K562 (cell line): ENCODE results near the gene ARHGAP26. TPM values are rescaled to one million over a fixed set of nuclear protein-coding genes. Genes with fewer than 3 reads are reported as not detected.

Experiments used
- ATAC-seq: fragments of 200-7000 bp; cut with Tn5 transposase; 3 replicates; pipeline ENCODE4 v1.9.1; 2020; ENCODE audit warnings: moderate library complexity
- BruUV-seq: library from RNA; stranded (reverse); fragments of 400-500 nt; replicated peaks from 2 replicates; lab custom pipeline; 2021; lab: Mats Ljungman, UMichigan
- CTCF ChIA-PET: fragments of 300-600 bp; formaldehyde crosslinking; extraction: SDS; loops from one replicate; lab custom pipeline; 2021; ENCODE audit warnings: low intra/inter-chr PET ratio; lab: Yijun Ruan, JAX
- POLR2A ChIA-PET: fragments of 300-600, 350-650 bp; sonication (Branson Sonifier 250); formaldehyde crosslinking; extraction: SDS; loops from one replicate; lab custom pipeline; 2021; ENCODE audit warnings: antibody characterized with exemption, inconsistent platforms; lab: Yijun Ruan, JAX
- DNase-seq, 4 experiments: peaks; one replicate each; pipeline versions ENCODE4 v3.0.0 to v3.0.0-alpha.2; 2011 to 2018; ENCODE audit warnings: low spot score in 3 of 4, mixed read lengths in 3 of 4; ENCODE audit errors: extremely low read depth in 1 of 4
- FAIRE-seq: peaks from 2 replicates; lab custom pipeline; 2011; peaks lifted over from hg19 to GRCh38; lab: Jason Lieb, UNC
- H2AFZ ChIP-seq: 2 replicates; pipeline ENCODE4 v1.6.0; 2011; ENCODE audit warnings: low read depth, low read length, control low read depth, inconsistent platforms
- H3K27ac ChIP-seq: fragments of 200-600 bp; 3 replicates; pipeline ENCODE4 v1.8.0; 2011; ENCODE audit warnings: low read depth, mild to moderate bottlenecking, control low read depth, inconsistent platforms, low read length, moderate library complexity, mixed read lengths; ENCODE audit errors: extremely low read depth
- H3K27me3 ChIP-seq, 2 experiments: fragments of 300-600 bp in 1 of 2; 2 replicates in 1 of 2; 3 replicates in 1 of 2; pipeline versions ENCODE4 v1.6.0 to v1.8.0; 2011; ENCODE audit warnings: inconsistent platforms in 2 of 2, low read length in 2 of 2, mild to moderate bottlenecking in 1 of 2, mixed read lengths in 1 of 2, moderate library complexity in 1 of 2; ENCODE audit not compliant: control insufficient read depth in 2 of 2, insufficient read depth in 2 of 2
- H3K36me3 ChIP-seq: fragments of 300-600 bp; 3 replicates; pipeline ENCODE4 v1.8.0; 2011; ENCODE audit warnings: mild to moderate bottlenecking, low read length, inconsistent platforms; ENCODE audit not compliant: control insufficient read depth, insufficient read depth
- H3K4me1 ChIP-seq, 2 experiments: fragments of 200-600 bp in 1 of 2; replicated peaks in 1 of 2; 2 replicates in 1 of 2; 3 replicates in 1 of 2; pipeline versions ENCODE4 v1.5.1 to v1.8.0; 2011; ENCODE audit warnings: inconsistent platforms in 2 of 2, low read length in 2 of 2, mild to moderate bottlenecking in 1 of 2, mixed read lengths in 1 of 2, moderate library complexity in 1 of 2; ENCODE audit not compliant: control insufficient read depth in 2 of 2, insufficient read depth in 2 of 2
- H3K4me2 ChIP-seq: 2 replicates; pipeline ENCODE4 v1.6.1; 2011; ENCODE audit warnings: low read length, control low read depth, inconsistent platforms, mixed read lengths; ENCODE audit not compliant: insufficient read depth
- H3K4me3 ChIP-seq: fragments of 200-600 bp; sonication (generic), shearing (Covaris generic); 2 replicates; pipeline ENCODE4 v1.5.1; 2016; ENCODE audit warnings: control low read depth, inconsistent platforms
- H3K79me2 ChIP-seq: fragments of 200-600 bp; 3 replicates; pipeline ENCODE4 v1.8.0; 2011; ENCODE audit warnings: low read length, inconsistent platforms; ENCODE audit not compliant: control insufficient read depth, insufficient read depth
- H3K9ac ChIP-seq, 2 experiments: 2 replicates each; pipeline versions ENCODE4 v1.6.0 to v1.6.1; 2011; ENCODE audit warnings: low read depth in 2 of 2, low read length in 2 of 2, control low read depth in 1 of 2, inconsistent platforms in 1 of 2, mild to moderate bottlenecking in 1 of 2, mixed read lengths in 1 of 2; ENCODE audit not compliant: insufficient read depth in 1 of 2
- H3K9me1 ChIP-seq: one replicate; pipeline ENCODE4 v1.6.0; 2011; ENCODE audit warnings: inconsistent platforms, mild to moderate bottlenecking, low read length, moderate library complexity; ENCODE audit not compliant: control insufficient read depth, insufficient read depth
- H3K9me3 ChIP-seq: replicated peaks from 2 replicates; pipeline ENCODE4 v1.5.1; 2011; ENCODE audit warnings: low read depth, low read length, inconsistent platforms; ENCODE audit not compliant: control insufficient read depth, insufficient read depth
- H4K20me1 ChIP-seq: replicated peaks from 2 replicates; pipeline ENCODE4 v1.6.1; 2011; ENCODE audit warnings: low read length, inconsistent platforms, mixed read lengths; ENCODE audit not compliant: control insufficient read depth, insufficient read depth
- BACH1 ChIP-seq: fragments of 200-800 bp; sonication (Bioruptor generic); IDR thresholded peaks from 2 replicates; pipeline ENCODE4 v1.6.1; 2016; ENCODE audit warnings: missing genetic modification characterization, missing compliant biosample characterization
- FOXJ3 ChIP-seq: sonication (generic); formaldehyde crosslinking; IDR thresholded peaks from 2 replicates; pipeline ENCODE4 v1.4.0; 2020; ENCODE audit warnings: mild to moderate bottlenecking, missing genetic modification reagents
- MEF2D ChIP-seq: conservative IDR thresholded peaks from 2 replicates; pipeline ENCODE4 v1.6.1; 2016; ENCODE audit warnings: low read depth, missing genetic modification characterization, missing compliant biosample characterization
- PHB2 ChIP-seq: fragments of 450-650 bp; IDR thresholded peaks from 2 replicates; pipeline ENCODE4 v1.6.1; 2017; ENCODE audit warnings: low read depth
- RNF2 ChIP-seq: sonication (generic); IDR thresholded peaks from 2 replicates; pipeline ENCODE4 v1.6.1; 2016
- SAFB2 ChIP-seq: fragments of 200-400 bp; formaldehyde crosslinking; IDR thresholded peaks from 2 replicates; pipeline ENCODE4 v1.6.1; 2018; ENCODE audit warnings: borderline replicate concordance, low read length, low read depth, moderate library complexity; ENCODE audit not compliant: severe bottlenecking
- SRSF1 ChIP-seq: fragments of 200-400 bp; formaldehyde crosslinking; IDR thresholded peaks from 2 replicates; pipeline ENCODE4 v1.6.1; 2017; ENCODE audit warnings: mild to moderate bottlenecking, low read depth, low read length, moderate library complexity
- ZBTB43 ChIP-seq: sonication (generic); formaldehyde crosslinking; IDR thresholded peaks from 2 replicates; pipeline ENCODE4 v1.8.0; 2023; ENCODE audit warnings: mild to moderate bottlenecking, missing genetic modification reagents
- ZNF175 ChIP-seq: fragments of 200-800 bp; sonication (Bioruptor generic); IDR thresholded peaks from 2 replicates; pipeline ENCODE4 v1.6.1; 2016; ENCODE audit warnings: low read depth, mild to moderate bottlenecking, missing genetic modification characterization, missing compliant biosample characterization
- WGBS: fragments of 100-300 bp; shearing (Covaris generic); methylation state at CpG from one replicate; pipeline ENCODE4 v1.1.6; 2016; ENCODE audit warnings: low coverage, mixed read lengths; ENCODE audit not compliant: insufficient coverage; ENCODE audit errors: missing lambda C conversion rate; 5-methylcytosine and 5-hydroxymethylcytosine counted together
- in situ Hi-C: fragments of 300-500 bp; cut with MboI; formaldehyde crosslinking; loops from 4 replicates; pipeline ENCODE4 v1.15.0; 2018; ENCODE audit warnings: inconsistent platforms, mixed read lengths
- intact Hi-C: fragments of 100-400 bp; cut with micrococcal nuclease; formaldehyde crosslinking; loops from 2 replicates; pipeline ENCODE4 v1.14.2; 2022
- polyA plus RNA-seq, 8 experiments: library from polyadenylated mRNA; depleted of rRNA in 4 of 8; stranded (reverse) in 5 of 8; unstranded in 3 of 8; fragments of >200 nt; fragmentation: Nextera tagmentation in 2 of 8; fragmentation: Illumina TruSeq in 1 of 8; extraction: Ambion mirVana in 2 of 8; extraction: Trizol in 1 of 8; gene quantifications; 2 replicates each; pipeline versions ENCODE4 v1.2.1 to v1.2.3, GENCODE V29; 2011 to 2014; ENCODE audit warnings: inconsistent platforms in 1 of 8, missing spikeins in 1 of 8
- total RNA-seq, 7 experiments: library from RNA; depleted of rRNA in 6 of 7; stranded (reverse); fragments of >200 nt in 6 of 7; fragmentation: Illumina TruSeq in 2 of 7; extraction: Trizol in 2 of 7; gene quantifications; 2 replicates each; pipeline versions ENCODE4 v1.2.1 to v1.2.3, GENCODE V29; 2011 to 2021; ENCODE audit warnings: low replicate concordance in 1 of 7

The ARHGAP26 gene
- total and polyA plus RNA-seq, 9 of the 15 experiments (the other 6 are each of a cell fraction or from before 2014, with no cell fraction given), result 0.13 to 1.1 (median 0.55) TPM

GRCh38 chr5:143154510-143155370 lies 384.6 kb downstream of the ARHGAP26 start (continued):
- TF ChIP-seq FOXJ3 (CRISPR knock-in tag) (no peak), ZBTB43 (CRISPR knock-in tag) (no peak), PHB2 (no peak), BACH1 (tag) (no peak)

- no peaks in the 10 kb centered on the region for H3K36me3 ChIP-seq
- DNase-seq (no peak), FAIRE-seq (no peak), ATAC-seq (no peak)
- no peaks in the 10 kb centered on the region for H3K27me3 ChIP-seq
- TF ChIP-seq SRSF1 (no peak), ZNF175 (no peak), SAFB2 (no peak), RNF2 (no peak), MEF2D (tag) (no peak)
- no peak overlapping the region for H2AFZ ChIP-seq
- in situ Hi-C loops (no loop called here), intact Hi-C loops (no loop called here)
- H3K4me3 ChIP-seq, result no peak overlapping the region
- H4K20me1 ChIP-seq, result no peaks in the 10 kb centered on the region
- no peak overlapping the region for H3K9ac ChIP-seq
- H3K4me2 ChIP-seq, result no peak overlapping the region
- CTCF ChIA-PET, result no interaction called here
- H3K9me3 ChIP-seq, result no peaks in the 10 kb centered on the region
- no peaks in the 10 kb centered on the region for H3K9me1 ChIP-seq
- H3K27ac ChIP-seq, result no peak overlapping the region
- no TSS peak for BruUV-seq
- no peaks in the 10 kb centered on the region for H3K79me2 ChIP-seq
- WGBS, result 27% methylated on average over 3 of the region's 3 CpGs
- POLR2A ChIA-PET, result no interaction called here
- no peaks in the 10 kb centered on the region for H3K4me1 ChIP-seq
Observed at GRCh38 chr5:143155455-143155854, 385.3 kb downstream of the ARHGAP26 start.
